GM12878 (cell line): ENCODE results near the gene FAM228B. TPM values are rescaled to one million over a fixed set of nuclear protein-coding genes. Genes with fewer than 3 reads are reported as not detected.

Experiments
- ATAC-seq: fragments of 200-7000 bp; cut with Tn5 transposase; 3 replicates; pipeline ENCODE4 v1.9.1; 2020; ENCODE audit warnings: mild to moderate bottlenecking, moderate library complexity
- BruUV-seq: library from RNA; stranded (reverse); fragments of 400-500 nt; replicated peaks from 2 replicates; lab custom pipeline; 2021; lab: Mats Ljungman, UMichigan
- CTCF ChIA-PET: fragments of 300-600 bp; sonication (Branson Sonifier 250); formaldehyde crosslinking; extraction: SDS; loops from one replicate; lab custom pipeline; 2021; ENCODE audit warnings: inconsistent platforms; lab: Yijun Ruan, JAX
- POLR2A ChIA-PET: fragments of 350-600 bp; formaldehyde crosslinking; extraction: SDS; loops from one replicate; lab custom pipeline; 2021; ENCODE audit warnings: inconsistent platforms; lab: Charles Lee
- RAD21 ChIA-PET: fragments of 300-600 bp; sonication (Branson Sonifier 250); formaldehyde crosslinking; loops from one replicate; lab custom pipeline; 2023; ENCODE audit warnings: antibody characterized with exemption; ENCODE audit not compliant: unreplicated experiment; lab: Charles Lee
- SMC1A ChIA-PET: fragments of 300-600 bp; sonication (Branson Sonifier 250); formaldehyde crosslinking; loops from one replicate; lab custom pipeline; 2023; ENCODE audit not compliant: unreplicated experiment, uncharacterized antibody; lab: Charles Lee
- DNase-seq: peaks from one replicate; pipeline ENCODE4 v3.0.0-alpha.2; 2011; ENCODE audit warnings: low read depth, low spot score
- FAIRE-seq: peaks from 3 replicates; lab custom pipeline; 2011; peaks lifted over from hg19 to GRCh38; lab: Jason Lieb, UNC
- H2AFZ ChIP-seq: 2 replicates; pipeline ENCODE4 v1.6.0; 2011; ENCODE audit warnings: low read depth, low read length, control low read depth; ENCODE audit not compliant: control insufficient read depth
- H3K27ac ChIP-seq: 2 replicates; pipeline ENCODE4 v1.5.1; 2011; ENCODE audit warnings: control low read depth; ENCODE audit not compliant: control insufficient read depth, insufficient read depth
- H3K27me3 ChIP-seq, 2 experiments: replicated peaks in 1 of 2; 2 replicates each; pipeline versions ENCODE4 v1.6.0 to v1.6.1; 2011; ENCODE audit warnings: low read length in 1 of 2; ENCODE audit not compliant: control insufficient read depth in 2 of 2, insufficient read depth in 2 of 2
- H3K36me3 ChIP-seq, 2 experiments: 2 replicates each; pipeline ENCODE4 v1.5.1; 2011; ENCODE audit warnings: low read length in 1 of 2; ENCODE audit not compliant: control insufficient read depth in 2 of 2, insufficient read depth in 2 of 2
- H3K4me1 ChIP-seq: 2 replicates; pipeline ENCODE4 v1.6.1; 2011; ENCODE audit warnings: mild to moderate bottlenecking, low read length, moderate library complexity, mixed read lengths; ENCODE audit not compliant: control insufficient read depth, insufficient read depth
- H3K4me2 ChIP-seq: 2 replicates; pipeline ENCODE4 v1.6.0; 2011; ENCODE audit warnings: control low read depth; ENCODE audit not compliant: control insufficient read depth, insufficient read depth
- H3K4me3 ChIP-seq: fragments of 200-600 bp; sonication (generic); 2 replicates; pipeline ENCODE4 v1.5.1; 2016
- H3K79me2 ChIP-seq: 2 replicates; pipeline ENCODE4 v1.6.0; 2011; ENCODE audit warnings: low read length; ENCODE audit not compliant: control insufficient read depth, insufficient read depth
- H3K9ac ChIP-seq: 2 replicates; pipeline ENCODE4 v1.8.0; 2011; ENCODE audit warnings: low read length, control low read depth, mixed read lengths; ENCODE audit not compliant: control insufficient read depth, insufficient read depth
- H3K9me3 ChIP-seq: replicated peaks from 3 replicates; pipeline ENCODE4 v1.5.1; 2011; ENCODE audit warnings: mild to moderate bottlenecking, low read length; ENCODE audit not compliant: control insufficient read depth, insufficient read depth
- H4K20me1 ChIP-seq: 2 replicates; pipeline ENCODE4 v1.6.0; 2011; ENCODE audit not compliant: control insufficient read depth, insufficient read depth
- CHD1 ChIP-seq: IDR thresholded peaks from 2 replicates; pipeline ENCODE4 v1.6.1; 2012; ENCODE audit warnings: low read depth, low read length, improper control_type of control experiment
- EGR1 ChIP-seq, 2 experiments: IDR thresholded peaks; 1 replicate in 1 of 2; 2 replicates in 1 of 2; pipeline ENCODE4 v1.6.1; 2011 to 2012; ENCODE audit warnings: low read depth in 2 of 2, low read length in 2 of 2, borderline replicate concordance in 1 of 2, mild to moderate bottlenecking in 1 of 2, moderate library complexity in 1 of 2
- EZH2 ChIP-seq: IDR thresholded peaks from 2 replicates; pipeline ENCODE4 v1.6.1; 2012; ENCODE audit warnings: low read depth, mild to moderate bottlenecking, control low read depth, inconsistent platforms, low read length, borderline replicate concordance; ENCODE audit not compliant: control insufficient read depth
- PAX5 ChIP-seq: IDR thresholded peaks from 2 replicates; pipeline ENCODE4 v1.6.1; 2011; ENCODE audit warnings: low read depth, low read length, borderline replicate concordance
- PKNOX1 ChIP-seq: fragments of 450-650 bp; IDR thresholded peaks from 2 replicates; pipeline ENCODE4 v1.6.1; 2016; ENCODE audit warnings: mild to moderate bottlenecking
- SP1 ChIP-seq: IDR thresholded peaks from one replicate; pipeline ENCODE4 v1.6.1; 2011; ENCODE audit warnings: low read depth, low read length
- USF1 ChIP-seq: IDR thresholded peaks from 2 replicates; pipeline ENCODE4 v1.6.1; 2011; ENCODE audit warnings: borderline replicate concordance, low read depth, mild to moderate bottlenecking, moderate library complexity, mixed read lengths, low read length; ENCODE audit not compliant: insufficient read depth; ENCODE audit errors: extremely low read length
- ZBTB33 ChIP-seq: fragments of 450-650 bp; IDR thresholded peaks from 2 replicates; pipeline ENCODE4 v1.6.1; 2017; ENCODE audit warnings: mild to moderate bottlenecking
- ZNF207 ChIP-seq: fragments of 450-650 bp; IDR thresholded peaks from 2 replicates; pipeline ENCODE4 v1.6.1; 2014; ENCODE audit warnings: antibody characterized with exemption, mild to moderate bottlenecking, borderline replicate concordance
- ZNF384 ChIP-seq: IDR thresholded peaks from 2 replicates; pipeline ENCODE4 v1.6.1; 2012; ENCODE audit warnings: low read depth, mild to moderate bottlenecking, low read length, improper control_type of control experiment, borderline replicate concordance
- WGBS: methylation state at CpG from one replicate; pipeline ENCODE4 v1.1.6; 2016; ENCODE audit warnings: low lambda C conversion rate; ENCODE audit not compliant: insufficient replicate concordance, insufficient coverage; ENCODE audit errors: missing lambda C conversion rate; 5-methylcytosine and 5-hydroxymethylcytosine counted together
- in situ Hi-C: fragments of 300-500 bp; cut with MboI; formaldehyde crosslinking; loops from 9 replicates; pipeline ENCODE4 v1.14.3; 2018; ENCODE audit warnings: mixed read lengths
- intact Hi-C: fragments of 100-400 bp; cut with micrococcal nuclease; formaldehyde crosslinking; loops from one replicate; pipeline ENCODE4 v1.14.2; 2022; ENCODE audit not compliant: unreplicated experiment
- polyA plus RNA-seq, 11 experiments: library from polyadenylated mRNA; depleted of rRNA in 4 of 11; unstranded in 6 of 11; stranded (reverse) in 5 of 11; fragments of >200 nt; fragmentation: Nextera tagmentation in 4 of 11; fragmentation: Illumina TruSeq in 1 of 11; extraction: Ambion mirVana in 4 of 11; extraction: Trizol in 1 of 11; gene quantifications; 1 replicate in 1 of 11; 2 replicates in 10 of 11; pipeline versions ENCODE4 v1.2.1 to v1.2.3, GENCODE V29; 2011 to 2016; ENCODE audit warnings: inconsistent platforms in 2 of 11, missing spikeins in 2 of 11, low read depth in 1 of 11
- total RNA-seq, 4 experiments: library from RNA; depleted of rRNA in 3 of 4; stranded (reverse); fragments of >200 nt in 3 of 4; fragmentation: Illumina TruSeq in 1 of 4; extraction: Trizol in 1 of 4; gene quantifications; 2 replicates each; pipeline versions ENCODE4 v1.2.1 to v1.2.3, GENCODE V29; 2013 to 2021

FAM228B gene
- total and polyA plus RNA-seq, 10 of the 15 experiments (the other 5 are each of a cell fraction or from before 2014, with no cell fraction given), result 3.9 to 11.0 (median 7.5) TPM

GRCh38 chr2:24104906-24105305 lies 18.4 kb upstream of the FAM228B start:
- DNase-seq (no peak), FAIRE-seq (no peak), ATAC-seq (peak; percentile 24; the same call in 1 of the 3 replicates)
- ChIA-PET POLR2A (no interaction called here), RAD21 (no interaction called here), SMC1A (no interaction called here), CTCF (interaction anchor here (1.1 to 1.4 kb wide), 2 partner anchors 14 to 21 kb away, joined by 3 to 4 read pairs; no protein-coding TSS in a partner anchor)
- no TSS peak for BruUV-seq
- in situ Hi-C loops (no loop called here), intact Hi-C loops (no loop called here)
- no peaks in the 10 kb centered on the region for H3K27me3 ChIP-seq
- TF ChIP-seq PAX5 (peak; percentile 37; the same call in 1 of the 2 replicates), EGR1 (IDR thresholded peaks at IDR 0.05; ENCODE audit: borderline replicate concordance in 1 of 2, low read depth in 2 of 2, low read length in 2 of 2) (peak in 1 of 2 experiments; percentile 50; a peak in 1 of 3 replicates), ZBTB33 (no peak)
- no peaks in the 10 kb centered on the region for H4K20me1 ChIP-seq
- H3K4me3 ChIP-seq, result no peak overlapping the region
- no peaks in the 10 kb centered on the region for H3K36me3 ChIP-seq
- H3K27ac ChIP-seq, result no peak overlapping the region
- no peaks in the 10 kb centered on the region for H3K79me2 ChIP-seq
- peaks cover 9% of the 10 kb centered on the region for H3K4me1 ChIP-seq
- 0 out of 2 replicates have a peak overlapping the region, but pooled peaks have one; percentile 7 for H3K4me2 ChIP-seq
- 0% methylated on average over 4 of the region's 4 CpGs for WGBS
- H2AFZ ChIP-seq, result no peak overlapping the region
- H3K9me3 ChIP-seq, result no peaks in the 10 kb centered on the region; the same call in 1 of the 3 replicates
- no peak overlapping the region for H3K9ac ChIP-seq

- WGBS, result 20% methylated on average over 2 of the region's 2 CpGs
- intact Hi-C loops (no loop called here), in situ Hi-C loops (no loop called here)
- Histone ChIP-seq H3K4me3 (no peak overlapping the region), H3K36me3 (no peaks in the 10 kb centered on the region), H4K20me1 (no peaks in the 10 kb centered on the region), H2AFZ (no peak overlapping the region), H3K9ac (no peak overlapping the region), H3K4me1 (peaks cover 9% of the 10 kb centered on the region), H3K9me3 (no peaks in the 10 kb centered on the region; the same call in 1 of the 3 replicates), H3K4me2 (no peak overlapping the region), H3K79me2 (no peaks in the 10 kb centered on the region), H3K27me3 (no peaks in the 10 kb centered on the region), H3K27ac (no peak overlapping the region)
- DNase-seq (no peak), ATAC-seq (no peak), FAIRE-seq (no peak)
- ChIA-PET RAD21 (no interaction called here), POLR2A (interaction anchor here (0.6 to 0.7 kb wide), 2 partner anchors 279 to 927 kb away, joined by 3 to 5 read pairs; no protein-coding TSS in a partner anchor), CTCF (interaction anchor here (0.7 to 1.4 kb wide), 3 partner anchors 15 to 112 kb away, joined by 3 to 4 read pairs (median 3); no protein-coding TSS in a partner anchor), SMC1A (interaction anchor here (0.8 to 0.9 kb wide), 2 partner anchors 15 to 18 kb away, joined by 3 read pairs; no protein-coding TSS in a partner anchor)
- no TSS peak for BruUV-seq
- no peak for TF ChIP-seq EZH2
- no peak for TF ChIP-seq PKNOX1
- TF ChIP-seq ZNF384, result no peak
- TF ChIP-seq USF1, result no peak
- TF ChIP-seq ZNF207, result no peak
- TF ChIP-seq CHD1, result no peak
- TF ChIP-seq SP1, result no peak
Measured at GRCh38 chr2:24105816-24106215, 17.5 kb upstream of the FAM228B start.
